Hepatocyte (in vitro differentiated cells): Measurements from ENCODE around the gene PTPRO.

Experiments
- EZH2 ChIP-seq: fragments of 200-600 bp; sonication (generic); IDR thresholded peaks from 2 replicates; pipeline ENCODE4 v1.6.1; 2016; ENCODE audit warnings: antibody characterized with exemption, mild to moderate bottlenecking, borderline replicate concordance
- EZH2phosphoT487 ChIP-seq: fragments of 200-600 bp; sonication (generic); IDR thresholded peaks from one replicate; pipeline ENCODE4 v1.6.1; 2018; ENCODE audit warnings: antibody characterized with exemption, mild to moderate bottlenecking, low read depth, moderate library complexity; ENCODE audit not compliant: unreplicated experiment, severe bottlenecking
- TF ChIP-seq, protein P1 (sequence below): fragments of 200-600 bp; sonication (generic); IDR thresholded peaks from 2 replicates; pipeline ENCODE4 v1.5.1; 2016; ENCODE audit warnings: antibody characterized with exemption, mild to moderate bottlenecking; ENCODE audit not compliant: poor library complexity

DNA sequence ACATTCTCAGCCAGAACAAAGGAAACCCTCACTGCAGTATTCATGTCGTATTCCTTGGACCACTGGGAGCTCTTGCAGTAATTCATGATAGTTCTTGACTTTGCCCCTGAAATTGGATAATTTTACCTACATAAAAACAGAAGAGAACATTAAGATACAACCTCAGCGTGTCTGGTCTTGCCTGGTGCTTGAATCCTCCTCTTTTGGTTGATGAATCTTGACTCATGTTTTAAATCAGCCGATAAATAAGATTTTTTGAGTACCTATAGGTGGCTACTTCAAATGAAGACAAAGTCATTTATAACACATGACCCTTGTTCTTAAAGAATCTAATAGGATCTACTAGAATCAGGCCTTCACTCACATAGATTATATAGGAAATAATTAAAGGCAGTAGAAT lies 221.0 kb downstream of the PTPRO start:
- TF ChIP-seq EZH2 = no peak
- TF ChIP-seq, protein P1, sequence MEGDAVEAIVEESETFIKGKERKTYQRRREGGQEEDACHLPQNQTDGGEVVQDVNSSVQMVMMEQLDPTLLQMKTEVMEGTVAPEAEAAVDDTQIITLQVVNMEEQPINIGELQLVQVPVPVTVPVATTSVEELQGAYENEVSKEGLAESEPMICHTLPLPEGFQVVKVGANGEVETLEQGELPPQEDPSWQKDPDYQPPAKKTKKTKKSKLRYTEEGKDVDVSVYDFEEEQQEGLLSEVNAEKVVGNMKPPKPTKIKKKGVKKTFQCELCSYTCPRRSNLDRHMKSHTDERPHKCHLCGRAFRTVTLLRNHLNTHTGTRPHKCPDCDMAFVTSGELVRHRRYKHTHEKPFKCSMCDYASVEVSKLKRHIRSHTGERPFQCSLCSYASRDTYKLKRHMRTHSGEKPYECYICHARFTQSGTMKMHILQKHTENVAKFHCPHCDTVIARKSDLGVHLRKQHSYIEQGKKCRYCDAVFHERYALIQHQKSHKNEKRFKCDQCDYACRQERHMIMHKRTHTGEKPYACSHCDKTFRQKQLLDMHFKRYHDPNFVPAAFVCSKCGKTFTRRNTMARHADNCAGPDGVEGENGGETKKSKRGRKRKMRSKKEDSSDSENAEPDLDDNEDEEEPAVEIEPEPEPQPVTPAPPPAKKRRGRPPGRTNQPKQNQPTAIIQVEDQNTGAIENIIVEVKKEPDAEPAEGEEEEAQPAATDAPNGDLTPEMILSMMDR = no peak
- no peak for TF ChIP-seq EZH2phosphoT487
